GM18511 (cell line): ENCODE data around the gene REEP2.
A peak's percentile ranks its signal among the peaks of the same experiment; 100 is the strongest.
"Not testable (repeated sequence)": the region's sequence is repeated elsewhere in the genome, so short reads cannot be mapped to it uniquely, and the experiment has no call there.

ENCODE experiments used
- ATAC-seq: cut with Tn5 transposase; IDR thresholded peaks from one replicate; pipeline ENCODE4 v1.9.1; 2021; ENCODE audit warnings: mild to moderate bottlenecking, moderate library complexity; ENCODE audit not compliant: unreplicated experiment

The REEP2 gene, protein sequence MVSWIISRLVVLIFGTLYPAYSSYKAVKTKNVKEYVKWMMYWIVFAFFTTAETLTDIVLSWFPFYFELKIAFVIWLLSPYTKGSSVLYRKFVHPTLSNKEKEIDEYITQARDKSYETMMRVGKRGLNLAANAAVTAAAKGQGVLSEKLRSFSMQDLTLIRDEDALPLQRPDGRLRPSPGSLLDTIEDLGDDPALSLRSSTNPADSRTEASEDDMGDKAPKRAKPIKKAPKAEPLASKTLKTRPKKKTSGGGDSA

DNA sequence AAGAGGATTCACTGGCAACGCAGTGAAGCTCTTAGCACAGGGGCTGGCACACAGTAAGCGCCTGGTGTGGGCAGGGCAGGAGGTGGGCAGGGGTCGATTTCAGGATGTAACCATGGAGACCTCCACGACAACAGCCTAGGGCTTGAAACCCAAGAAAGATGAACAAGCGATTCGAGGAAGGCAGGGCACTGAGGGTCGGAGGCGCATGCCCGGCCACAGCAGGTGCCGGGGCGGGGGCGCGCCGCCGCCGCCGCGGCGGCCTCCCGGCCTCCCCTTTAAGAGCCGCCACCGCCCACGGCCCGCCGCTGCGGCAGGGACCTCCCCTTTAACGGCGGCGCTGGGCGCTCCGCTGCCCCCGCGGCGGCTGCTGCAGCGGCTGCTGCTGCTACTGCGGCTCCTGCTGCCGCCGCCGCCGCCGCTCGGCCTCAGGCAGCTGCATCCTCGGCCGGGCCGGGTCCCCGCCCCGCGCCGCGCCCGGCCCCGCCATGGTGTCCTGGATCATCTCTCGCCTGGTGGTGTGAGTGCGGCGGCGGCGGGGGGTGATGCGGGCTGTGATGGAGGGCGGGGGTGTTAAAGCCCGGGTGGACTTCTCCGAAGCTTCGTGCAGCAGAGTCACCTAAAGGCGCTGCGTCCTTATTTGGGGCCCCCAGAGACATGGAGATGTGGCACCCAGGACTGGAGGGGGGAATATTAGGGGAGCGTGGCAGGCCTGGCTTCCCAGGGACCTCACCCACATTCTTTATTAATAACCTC is at the start of gene REEP2:
REEP2 (plus strand) TSS at position 334 of the 753 bp plus-strand sequence; CDS start at position 486, 152 bp downstream.
- ATAC-seq: peak; percentile 79

DNA sequence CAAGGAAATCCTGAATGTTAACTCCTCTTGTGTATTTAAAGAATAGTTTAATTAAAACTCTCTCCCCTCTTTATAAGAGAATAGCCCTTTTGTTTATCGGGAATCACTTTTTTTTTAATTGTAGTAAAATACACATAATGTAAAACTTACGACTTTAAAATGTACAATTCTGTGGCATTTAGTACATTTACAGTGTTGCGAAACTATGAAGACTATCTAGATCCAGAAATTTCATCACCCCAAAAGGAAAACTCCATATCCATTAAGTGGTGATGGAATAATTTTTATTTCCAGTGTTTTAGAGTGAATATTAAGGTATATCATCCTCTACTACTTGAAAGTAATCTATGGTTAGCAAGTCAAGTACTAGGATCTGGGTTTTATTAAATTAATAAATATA is 49.5 kb upstream of the REEP2 start:
- no peak for ATAC-seq

DNA sequence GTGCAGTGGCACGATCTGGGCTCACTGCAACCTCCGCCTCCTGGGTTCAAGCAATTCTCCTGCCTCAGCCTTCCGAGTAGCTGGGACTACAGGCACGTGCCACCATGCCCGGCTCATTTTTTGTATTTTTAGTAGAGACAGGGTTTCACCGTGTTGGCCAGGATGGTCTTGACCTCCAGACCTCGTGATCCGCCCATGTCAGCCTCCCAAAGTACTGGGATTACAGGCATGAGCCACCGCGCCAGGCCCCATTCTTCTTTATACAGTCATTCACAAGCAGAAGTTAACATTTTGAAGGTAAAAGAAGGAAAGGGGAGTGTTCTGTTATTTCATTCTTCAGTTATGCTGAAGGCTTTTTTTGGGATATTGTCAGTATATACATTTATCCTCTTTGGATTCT is 48.9 kb upstream of the REEP2 start:
- not testable (repeated sequence) for ATAC-seq

DNA sequence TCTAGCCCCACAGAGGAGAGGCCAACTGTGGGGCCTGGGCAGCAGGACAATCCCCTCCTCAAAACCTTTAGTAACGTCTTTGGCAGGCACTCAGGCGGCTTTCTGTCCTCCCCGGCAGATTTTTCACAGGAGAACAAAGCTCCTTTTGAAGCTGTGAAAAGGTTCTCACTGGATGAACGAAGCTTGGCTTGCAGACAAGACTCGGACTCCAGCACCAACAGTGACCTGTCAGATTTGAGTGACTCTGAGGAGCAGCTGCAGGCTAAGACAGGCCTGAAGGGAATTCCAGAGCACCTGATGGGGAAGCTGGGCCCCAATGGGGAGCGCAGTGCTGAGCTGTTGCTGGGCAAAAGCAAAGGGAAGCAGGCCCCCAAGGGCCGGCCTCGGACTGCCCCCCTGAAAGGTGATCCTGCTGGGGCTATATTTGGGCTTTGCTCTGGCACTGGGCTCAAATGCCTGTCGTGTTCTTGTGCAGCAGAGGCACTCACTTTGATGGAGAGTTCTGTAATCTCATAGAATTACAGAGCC is 46.9 kb upstream of the REEP2 start:
- no peak for ATAC-seq

DNA sequence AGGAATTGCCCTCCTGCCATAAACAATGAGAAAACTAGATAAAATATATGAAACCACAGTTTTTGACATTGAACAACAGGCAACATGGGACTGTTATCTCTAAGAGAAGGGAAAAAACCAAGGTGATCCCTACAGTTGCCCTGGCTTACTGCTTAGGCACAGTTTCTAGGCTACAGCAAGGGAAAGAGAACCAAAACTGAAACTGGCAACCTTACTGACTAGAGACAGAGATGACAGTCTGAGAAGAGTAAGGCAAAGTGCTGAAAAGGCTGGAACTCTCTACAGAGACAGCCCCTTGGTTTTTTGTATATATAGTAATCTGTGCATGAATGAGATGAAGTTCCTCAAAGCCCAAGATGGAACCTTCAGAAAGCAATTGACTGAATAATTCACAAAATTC is 36.2 kb upstream of the REEP2 start:
- peak; percentile 61 for ATAC-seq

DNA sequence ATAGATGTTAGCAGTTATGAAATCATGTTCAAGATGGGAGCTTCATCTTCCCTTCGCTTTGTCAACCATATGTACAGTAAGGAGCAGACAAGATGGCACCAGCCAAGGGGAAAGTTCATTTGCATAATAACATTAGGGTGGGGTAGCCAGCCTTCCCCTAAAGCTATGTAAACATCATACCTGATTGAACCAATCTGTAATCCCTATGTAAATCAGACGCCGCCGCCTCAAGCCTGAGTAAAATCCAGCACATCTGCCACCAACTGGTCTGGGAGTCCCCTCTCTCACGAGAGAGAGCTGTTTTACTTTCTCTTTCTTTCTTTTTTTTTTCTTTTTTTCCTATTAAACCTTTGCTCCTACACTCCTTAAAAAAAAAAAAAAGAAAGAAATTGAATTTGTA is 30.8 kb upstream of the REEP2 start:
- peak; percentile 86 for ATAC-seq

DNA sequence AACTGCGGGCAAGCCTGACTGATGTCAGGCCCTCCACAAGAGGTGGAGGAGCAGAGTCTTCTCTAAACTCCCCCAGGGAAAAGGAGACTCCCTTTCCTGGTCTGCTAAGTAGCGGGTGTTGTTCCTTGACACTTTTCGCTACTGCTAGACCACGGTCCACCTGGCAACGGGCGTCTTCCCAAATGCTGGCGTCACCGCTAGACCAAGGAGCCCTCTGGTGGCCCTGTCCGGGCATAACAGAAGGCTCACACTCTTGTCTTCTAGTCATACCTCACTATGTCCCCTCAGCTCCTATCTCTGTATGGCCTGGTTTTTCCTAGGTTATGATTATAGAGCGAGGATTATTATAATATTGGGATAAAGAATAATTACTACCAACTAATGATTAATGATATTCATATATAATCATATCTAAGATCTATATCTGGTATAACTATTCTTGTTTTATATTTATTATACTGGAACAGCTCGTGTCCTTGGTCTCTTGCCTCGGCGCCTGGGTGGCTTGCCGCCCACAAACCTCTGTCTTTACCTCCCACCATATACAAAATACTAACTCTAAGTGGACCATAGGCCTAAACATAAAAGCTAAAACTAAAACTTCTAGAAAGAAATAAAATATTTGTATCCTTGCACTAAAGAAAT is 27.7 kb upstream of the REEP2 start:
- ATAC-seq: not testable (repeated sequence)

DNA sequence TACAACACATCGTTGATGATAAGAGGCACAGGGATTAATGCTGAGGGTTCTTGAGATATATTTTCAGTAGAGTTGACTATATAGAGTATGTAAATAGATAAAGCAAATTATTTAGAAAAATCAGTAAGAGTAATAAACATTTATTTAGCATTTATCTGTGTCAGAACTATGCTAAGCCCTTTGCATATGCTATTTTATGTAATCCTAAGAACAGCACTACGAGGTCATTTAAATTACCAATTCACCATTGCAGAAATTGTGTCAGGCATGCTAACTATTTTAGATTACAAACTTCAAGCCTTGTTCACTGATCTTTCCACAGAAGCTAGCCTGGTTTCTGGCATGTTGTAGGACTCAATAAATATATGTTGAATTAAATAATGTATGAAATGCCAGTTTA is 20.4 kb upstream of the REEP2 start:
- ATAC-seq: no peak

DNA sequence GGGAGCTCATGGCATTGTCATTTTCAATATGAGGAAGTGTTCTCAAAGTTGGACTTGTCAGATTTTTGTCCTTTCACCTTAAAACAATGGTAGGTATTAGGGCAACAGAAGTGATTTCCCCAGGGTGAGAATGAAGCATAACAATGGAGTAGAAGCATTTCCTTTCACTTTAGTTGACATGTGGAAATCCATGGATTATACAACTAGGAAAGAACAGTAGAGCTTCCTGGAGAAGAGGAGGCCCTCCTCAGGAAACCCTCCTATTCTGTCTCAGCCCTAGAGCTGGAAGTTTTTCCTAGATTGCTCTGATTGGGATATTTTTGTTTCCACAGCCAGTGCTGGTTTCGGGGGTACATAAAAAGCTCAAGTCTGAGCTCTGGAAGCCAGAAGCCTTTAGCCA is 13.8 kb upstream of the REEP2 start:
- no peak for ATAC-seq

DNA sequence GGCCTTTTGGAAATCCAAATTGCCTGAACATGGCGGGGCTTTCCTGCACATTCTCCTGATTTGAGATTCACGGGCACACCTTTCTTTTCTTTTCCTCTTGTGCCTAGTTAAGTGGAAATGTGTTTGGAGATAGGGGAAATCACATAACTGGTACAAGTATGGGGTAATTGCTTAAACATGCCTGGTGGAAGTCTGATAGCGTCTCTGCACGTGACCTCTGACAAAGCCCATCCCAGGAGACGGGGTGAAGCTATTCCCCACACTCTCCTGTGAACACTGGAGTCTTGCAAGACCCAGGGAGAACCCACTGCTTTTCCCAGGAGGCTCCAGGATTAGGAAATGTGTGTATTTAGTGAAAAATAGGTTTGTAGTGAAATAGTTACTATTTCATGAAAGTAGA is 2.9 kb upstream of the REEP2 start:
- no peak for ATAC-seq

DNA sequence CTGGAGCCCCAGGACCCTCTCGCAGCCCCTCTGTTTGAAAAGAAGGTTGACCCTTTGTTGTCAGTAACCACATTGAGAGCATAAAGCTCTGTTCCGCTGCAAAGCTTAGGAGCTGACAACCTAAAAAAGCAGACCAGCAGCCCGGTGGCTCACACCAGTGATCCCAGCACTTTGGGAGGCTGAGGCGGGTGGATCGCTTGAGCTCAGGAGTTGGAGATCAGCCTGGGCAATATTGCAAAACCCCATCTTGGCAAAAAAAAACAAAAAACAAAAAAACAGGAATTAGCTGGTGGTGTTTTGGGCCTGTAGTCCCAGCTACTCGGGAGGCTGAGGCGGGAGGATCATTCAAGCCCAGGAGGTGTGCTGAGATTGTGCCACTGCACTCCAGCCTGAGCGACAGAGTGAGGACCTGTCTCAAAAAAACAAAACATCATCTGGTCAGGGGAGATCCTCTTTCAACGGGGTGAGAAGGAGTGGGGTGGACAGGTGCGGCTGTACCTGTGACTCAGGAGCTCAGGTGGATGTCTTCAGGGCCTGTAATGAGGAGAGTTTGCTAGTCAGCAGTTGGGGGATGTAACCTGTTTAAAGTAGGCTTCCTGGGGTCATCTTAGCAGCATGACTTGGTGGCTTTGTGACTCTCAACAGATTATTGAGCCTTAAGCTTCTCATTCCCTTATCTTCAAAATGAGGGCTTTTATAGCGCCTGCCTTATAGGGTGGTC is 694 bp upstream of the REEP2 start:
- ATAC-seq: no peak

DNA sequence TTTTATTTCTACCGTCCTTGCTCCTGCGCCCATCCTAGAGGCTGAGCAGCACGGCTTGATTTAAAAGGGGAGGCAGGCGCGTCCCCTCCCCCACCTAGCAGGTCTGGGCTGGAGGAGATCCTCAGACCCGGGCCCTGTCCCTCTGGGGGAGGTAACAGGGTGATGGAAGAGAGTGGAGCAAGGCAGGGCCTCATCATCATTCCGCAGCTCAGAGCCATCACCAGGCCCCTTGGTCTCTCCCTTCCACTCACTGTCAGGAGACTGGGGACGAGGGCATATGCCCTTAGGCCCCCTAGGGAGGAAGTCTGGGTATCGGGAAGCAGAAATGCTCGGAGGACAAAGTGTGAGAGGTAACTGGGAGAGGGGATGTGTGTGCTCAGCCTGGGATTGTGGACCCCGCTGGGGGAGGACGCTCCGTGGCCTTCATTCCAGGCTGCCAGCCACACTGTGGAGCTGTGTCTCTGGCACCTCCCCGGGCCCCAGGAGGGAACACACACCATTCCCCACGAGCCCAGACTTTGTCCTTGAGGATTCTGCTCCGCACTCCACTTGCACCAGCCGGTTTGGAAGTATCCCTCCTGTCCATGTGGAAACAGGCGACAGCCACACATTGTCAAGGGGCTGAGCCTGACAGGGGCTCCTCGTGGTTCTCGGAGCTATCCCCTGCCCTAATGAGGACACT is 761 bp downstream of the REEP2 start:
- peak; percentile 32 for ATAC-seq

DNA sequence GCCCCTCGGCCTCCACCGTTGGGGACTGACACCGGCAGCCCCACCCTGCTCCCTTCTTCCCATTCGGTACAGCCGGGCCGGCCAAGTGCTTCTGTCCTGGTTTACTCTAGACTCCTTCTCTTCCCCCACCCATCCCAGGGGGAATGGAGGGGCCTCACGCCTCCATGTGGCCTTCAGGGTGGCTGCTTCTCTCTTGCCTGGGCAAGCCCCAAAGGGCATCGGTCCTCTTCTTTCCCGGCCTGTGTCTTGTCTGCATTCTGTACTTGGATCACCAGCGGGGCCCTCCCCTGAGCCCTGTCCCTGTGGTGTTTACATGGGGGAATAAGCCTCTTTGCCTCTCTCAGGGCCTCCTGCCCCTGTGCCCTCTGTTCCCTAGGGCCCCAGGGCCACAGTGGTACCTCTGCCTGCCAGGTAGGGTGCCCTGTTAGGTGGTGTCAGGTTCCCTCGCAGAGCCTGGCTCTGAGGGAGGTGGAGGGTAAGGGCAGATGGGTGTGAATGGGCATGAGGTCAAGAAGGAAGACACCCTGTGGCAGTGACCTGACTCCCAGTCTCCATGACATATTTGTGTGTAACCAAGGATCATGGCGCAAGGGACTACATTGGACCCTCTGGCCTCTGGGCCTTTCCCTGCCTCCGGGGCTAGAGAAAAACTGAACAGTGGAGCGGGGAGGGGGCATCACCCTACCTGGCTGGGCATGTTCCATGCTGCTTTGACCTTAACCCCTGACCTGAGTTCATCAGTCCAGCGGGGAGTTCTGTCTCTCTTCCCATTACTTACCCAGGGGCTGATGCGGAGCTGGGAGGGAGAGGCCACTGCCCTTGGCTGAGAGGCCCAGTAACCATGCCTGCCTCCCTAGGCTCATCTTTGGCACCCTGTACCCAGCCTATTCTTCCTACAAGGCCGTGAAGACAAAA is 1.6 kb downstream of the REEP2 start:
- ATAC-seq: no peak

DNA sequence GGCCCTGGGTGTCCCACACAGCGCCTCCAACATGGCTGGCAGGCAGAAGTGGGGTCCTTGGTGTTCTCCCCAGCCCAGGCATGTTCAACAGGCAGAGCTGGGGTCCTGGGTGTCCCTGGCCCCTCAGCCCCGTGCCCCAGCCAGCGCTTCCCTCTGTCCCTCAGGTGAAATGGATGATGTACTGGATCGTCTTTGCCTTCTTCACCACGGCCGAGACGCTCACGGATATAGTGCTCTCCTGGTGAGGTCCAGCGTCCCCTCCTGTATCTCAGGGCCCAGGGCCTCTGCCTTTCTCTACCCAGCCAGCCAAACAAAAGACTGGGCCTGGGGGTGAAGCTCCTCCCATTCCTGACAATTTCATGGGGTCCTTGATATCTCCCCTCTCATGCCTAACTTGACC is 2.4 kb downstream of the REEP2 start:
- ATAC-seq: no peak

DNA sequence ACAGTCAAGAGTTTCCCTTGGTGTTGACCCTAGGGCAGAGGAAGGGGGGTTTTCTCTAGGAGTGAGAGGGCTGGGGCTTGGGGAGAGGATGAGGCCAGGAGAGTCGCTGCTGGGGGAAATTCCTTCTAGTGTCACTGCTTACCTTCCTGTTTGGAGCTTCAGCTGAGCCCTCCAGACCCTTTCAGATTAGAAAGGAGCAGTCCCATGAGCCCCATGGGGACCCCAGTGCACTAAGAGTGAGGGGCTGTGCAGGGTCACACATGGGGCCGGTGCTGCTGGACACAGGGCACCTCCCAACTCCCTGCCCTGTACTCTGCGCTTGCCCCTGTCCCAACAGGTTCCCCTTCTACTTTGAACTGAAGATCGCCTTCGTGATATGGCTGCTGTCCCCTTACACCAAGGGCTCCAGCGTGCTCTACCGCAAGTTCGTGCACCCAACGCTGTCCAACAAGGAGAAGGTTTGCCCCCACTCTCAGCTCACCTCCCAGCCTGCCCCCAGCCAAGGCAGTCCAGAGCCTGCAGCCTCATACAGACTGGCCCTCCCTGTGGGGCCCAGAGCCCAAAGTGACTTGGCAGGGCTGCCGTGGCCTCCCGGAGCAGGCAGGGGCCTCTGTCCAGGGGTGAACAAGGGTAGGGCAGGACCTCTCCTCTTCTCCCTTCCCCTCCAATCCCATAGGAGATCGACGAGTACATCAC is 5.4 kb downstream of the REEP2 start:
- no peak for ATAC-seq

DNA sequence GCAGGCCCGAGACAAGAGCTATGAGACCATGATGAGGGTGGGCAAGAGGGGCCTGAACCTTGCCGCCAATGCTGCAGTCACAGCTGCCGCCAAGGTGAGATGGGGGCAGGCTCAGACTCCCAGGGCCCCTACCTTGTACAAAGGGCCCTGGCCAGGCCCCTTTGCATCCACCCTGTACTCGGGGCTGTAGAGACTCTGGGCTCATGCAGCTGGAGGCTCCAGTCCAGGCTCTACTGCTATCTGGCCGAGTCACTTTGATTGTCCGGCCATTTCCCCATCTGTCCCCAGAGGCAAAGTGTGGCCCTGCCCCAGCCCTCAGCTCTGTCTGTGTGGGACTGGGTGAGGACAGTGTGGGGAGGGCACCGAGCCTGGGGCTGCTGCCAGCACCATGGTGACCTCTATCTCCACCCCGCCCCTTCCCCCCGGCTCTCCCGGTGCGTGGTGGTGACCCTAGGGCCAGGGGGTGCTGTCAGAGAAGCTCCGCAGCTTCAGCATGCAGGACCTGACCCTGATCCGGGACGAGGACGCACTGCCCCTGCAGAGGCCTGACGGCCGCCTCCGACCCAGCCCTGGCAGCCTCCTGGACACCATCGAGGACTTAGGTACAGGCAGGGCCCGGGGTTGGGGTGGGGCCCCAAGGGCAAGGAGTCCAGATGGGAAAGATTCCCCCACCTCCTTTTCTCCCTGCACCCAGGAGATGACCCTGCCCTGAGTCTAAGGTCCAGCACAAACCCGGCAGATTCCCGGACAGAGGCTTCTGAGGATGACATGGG is 6.1 kb downstream of the REEP2 start:
- ATAC-seq: no peak

DNA sequence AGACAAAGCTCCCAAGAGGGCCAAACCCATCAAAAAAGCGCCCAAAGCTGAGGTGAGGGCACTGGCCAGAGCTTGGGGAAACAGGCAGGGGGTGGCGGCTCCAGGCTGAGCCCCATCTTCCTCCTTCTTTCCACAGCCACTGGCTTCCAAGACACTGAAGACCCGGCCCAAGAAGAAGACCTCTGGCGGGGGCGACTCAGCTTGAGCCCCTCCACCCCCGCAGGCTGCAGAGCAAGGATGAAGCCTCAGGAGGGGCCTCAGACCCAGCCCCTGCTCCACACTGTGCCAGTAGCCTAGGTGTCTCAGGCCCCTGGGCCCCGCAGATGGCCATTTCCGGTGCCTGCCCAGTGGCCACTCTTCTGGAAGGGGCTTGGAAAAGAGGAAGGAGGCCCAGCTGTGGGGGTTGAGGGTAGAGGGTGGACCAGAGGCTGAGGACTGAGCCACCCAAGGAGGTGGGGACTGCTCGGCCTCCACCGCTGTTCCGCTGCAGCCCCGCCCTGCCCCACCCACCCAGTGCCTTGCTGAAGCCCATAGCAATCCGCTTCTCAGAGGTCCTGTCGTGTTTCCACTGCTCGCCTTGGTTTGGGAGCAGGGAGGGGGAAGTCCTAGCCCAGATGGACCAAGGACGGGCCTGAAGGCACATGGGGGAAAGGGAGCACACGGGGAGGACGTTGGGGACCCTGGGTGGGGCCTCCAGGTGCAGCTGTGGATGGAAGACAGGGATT is 6.9 kb downstream of the REEP2 start:
- ATAC-seq: no peak

DNA sequence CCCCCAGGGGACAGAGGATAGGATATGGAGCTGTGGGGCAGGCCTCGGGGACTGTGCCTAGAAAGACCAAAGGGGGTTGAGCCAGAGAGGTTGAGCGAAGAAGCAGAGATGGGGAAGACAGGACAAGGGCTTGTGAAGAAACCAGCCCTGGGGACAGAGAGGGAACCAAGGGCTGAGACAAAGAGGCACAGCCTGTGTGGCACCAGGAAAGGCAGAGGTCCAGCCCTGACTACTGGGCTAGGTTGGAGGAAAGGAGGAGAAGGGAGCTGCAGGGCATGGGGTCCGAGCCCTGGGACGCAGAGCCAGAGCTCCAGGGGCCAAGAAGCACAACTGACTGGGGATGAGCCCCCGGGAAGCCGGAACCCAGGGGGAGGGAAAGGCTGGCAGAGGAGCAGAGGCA is 9.2 kb downstream of the REEP2 start:
- ATAC-seq: no peak
